ENCODE data around the gene CTBP1.

The CTBP1 gene

DNA sequence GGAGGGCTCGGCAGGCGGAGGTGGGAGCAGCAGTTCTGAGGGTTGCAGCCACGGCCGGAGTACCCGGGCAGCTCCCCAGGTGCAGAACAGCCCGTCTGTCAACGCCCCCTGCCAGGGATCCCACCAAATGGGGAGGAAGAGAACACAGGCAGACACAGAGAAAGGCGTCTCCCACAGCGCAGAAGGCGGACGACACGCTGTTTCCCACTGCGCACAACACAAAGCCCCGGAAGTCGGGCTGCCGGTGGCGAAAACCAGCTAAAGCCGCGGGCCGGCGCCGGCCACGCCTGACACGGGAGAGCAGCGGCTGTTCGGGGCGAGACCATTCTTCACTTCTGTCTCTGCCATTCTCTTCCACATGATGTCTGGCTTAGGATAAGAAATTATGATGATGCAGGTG, 31.6 kb downstream of the CTBP1 start:
- TF ChIP-seq GABPA (IDR thresholded peaks at IDR 0.05; ENCODE audit: low read depth): no peak
- TF ChIP-seq POLR2AphosphoS5 (IDR thresholded peaks at IDR 0.05; ENCODE audit: low read depth): no peak
- TF ChIP-seq SPI1 (IDR thresholded peaks at IDR 0.05; ENCODE audit: borderline replicate concordance, low read depth): no peak
- TF ChIP-seq, protein P1, sequence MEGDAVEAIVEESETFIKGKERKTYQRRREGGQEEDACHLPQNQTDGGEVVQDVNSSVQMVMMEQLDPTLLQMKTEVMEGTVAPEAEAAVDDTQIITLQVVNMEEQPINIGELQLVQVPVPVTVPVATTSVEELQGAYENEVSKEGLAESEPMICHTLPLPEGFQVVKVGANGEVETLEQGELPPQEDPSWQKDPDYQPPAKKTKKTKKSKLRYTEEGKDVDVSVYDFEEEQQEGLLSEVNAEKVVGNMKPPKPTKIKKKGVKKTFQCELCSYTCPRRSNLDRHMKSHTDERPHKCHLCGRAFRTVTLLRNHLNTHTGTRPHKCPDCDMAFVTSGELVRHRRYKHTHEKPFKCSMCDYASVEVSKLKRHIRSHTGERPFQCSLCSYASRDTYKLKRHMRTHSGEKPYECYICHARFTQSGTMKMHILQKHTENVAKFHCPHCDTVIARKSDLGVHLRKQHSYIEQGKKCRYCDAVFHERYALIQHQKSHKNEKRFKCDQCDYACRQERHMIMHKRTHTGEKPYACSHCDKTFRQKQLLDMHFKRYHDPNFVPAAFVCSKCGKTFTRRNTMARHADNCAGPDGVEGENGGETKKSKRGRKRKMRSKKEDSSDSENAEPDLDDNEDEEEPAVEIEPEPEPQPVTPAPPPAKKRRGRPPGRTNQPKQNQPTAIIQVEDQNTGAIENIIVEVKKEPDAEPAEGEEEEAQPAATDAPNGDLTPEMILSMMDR (IDR thresholded peaks at IDR 0.05; ENCODE audit: insufficient read depth, low read length): no peak
- TF ChIP-seq, protein P2, sequence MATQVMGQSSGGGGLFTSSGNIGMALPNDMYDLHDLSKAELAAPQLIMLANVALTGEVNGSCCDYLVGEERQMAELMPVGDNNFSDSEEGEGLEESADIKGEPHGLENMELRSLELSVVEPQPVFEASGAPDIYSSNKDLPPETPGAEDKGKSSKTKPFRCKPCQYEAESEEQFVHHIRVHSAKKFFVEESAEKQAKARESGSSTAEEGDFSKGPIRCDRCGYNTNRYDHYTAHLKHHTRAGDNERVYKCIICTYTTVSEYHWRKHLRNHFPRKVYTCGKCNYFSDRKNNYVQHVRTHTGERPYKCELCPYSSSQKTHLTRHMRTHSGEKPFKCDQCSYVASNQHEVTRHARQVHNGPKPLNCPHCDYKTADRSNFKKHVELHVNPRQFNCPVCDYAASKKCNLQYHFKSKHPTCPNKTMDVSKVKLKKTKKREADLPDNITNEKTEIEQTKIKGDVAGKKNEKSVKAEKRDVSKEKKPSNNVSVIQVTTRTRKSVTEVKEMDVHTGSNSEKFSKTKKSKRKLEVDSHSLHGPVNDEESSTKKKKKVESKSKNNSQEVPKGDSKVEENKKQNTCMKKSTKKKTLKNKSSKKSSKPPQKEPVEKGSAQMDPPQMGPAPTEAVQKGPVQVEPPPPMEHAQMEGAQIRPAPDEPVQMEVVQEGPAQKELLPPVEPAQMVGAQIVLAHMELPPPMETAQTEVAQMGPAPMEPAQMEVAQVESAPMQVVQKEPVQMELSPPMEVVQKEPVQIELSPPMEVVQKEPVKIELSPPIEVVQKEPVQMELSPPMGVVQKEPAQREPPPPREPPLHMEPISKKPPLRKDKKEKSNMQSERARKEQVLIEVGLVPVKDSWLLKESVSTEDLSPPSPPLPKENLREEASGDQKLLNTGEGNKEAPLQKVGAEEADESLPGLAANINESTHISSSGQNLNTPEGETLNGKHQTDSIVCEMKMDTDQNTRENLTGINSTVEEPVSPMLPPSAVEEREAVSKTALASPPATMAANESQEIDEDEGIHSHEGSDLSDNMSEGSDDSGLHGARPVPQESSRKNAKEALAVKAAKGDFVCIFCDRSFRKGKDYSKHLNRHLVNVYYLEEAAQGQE (IDR thresholded peaks at IDR 0.05; ENCODE audit: insufficient replicate concordance, low read depth): no peak
- Histone ChIP-seq H3K27me3 (ENCODE audit: insufficient read depth, poor library complexity, severe bottlenecking) (no peaks in the 10 kb centered on the region), H3K4me3 (replicated peaks; ENCODE audit: insufficient read depth, low read length) (no peak overlapping the region), H3K27ac (replicated peaks) (peak overlapping the region; percentile 74)
- DNase-seq (ENCODE audit: low read depth in 1 of 2, low spot score in 1 of 2): peak in 1 of 2 experiments; percentile 32

DNA sequence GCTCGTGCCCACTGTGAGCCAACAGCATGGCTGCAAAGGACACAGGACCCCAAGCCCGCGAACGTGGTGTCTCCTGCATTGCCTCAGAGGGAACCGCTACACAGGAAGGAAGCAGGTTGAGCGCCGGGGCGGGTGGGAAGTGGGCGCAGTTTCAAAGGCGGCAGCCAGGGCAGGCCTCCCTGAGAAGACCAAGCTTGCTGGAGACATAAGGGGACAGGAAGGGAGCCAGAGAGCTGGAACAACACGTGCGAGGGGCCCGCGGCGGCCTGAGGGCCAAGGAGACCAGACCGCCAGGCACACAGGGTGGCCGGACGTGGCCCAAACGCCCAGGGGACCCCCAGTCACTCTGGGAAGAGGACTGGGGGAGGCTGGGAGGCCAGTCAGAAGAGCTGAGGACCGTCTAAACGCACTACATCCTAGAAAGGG, 32.0 kb downstream of the CTBP1 start:
- H3K27ac ChIP-seq (replicated peaks): peak overlapping the region; percentile 74
- H3K4me3 ChIP-seq (replicated peaks; ENCODE audit: insufficient read depth, low read length): no peak overlapping the region
- TF ChIP-seq, protein P1 (IDR thresholded peaks at IDR 0.05; ENCODE audit: insufficient read depth, low read length): no peak
- TF ChIP-seq, protein P2 (IDR thresholded peaks at IDR 0.05; ENCODE audit: insufficient replicate concordance, low read depth): no peak
- TF ChIP-seq POLR2AphosphoS5 (IDR thresholded peaks at IDR 0.05; ENCODE audit: low read depth): peak; percentile 63
- peak; percentile 68; the same call in 1 of the 2 replicates for TF ChIP-seq SPI1 (IDR thresholded peaks at IDR 0.05; ENCODE audit: borderline replicate concordance, low read depth)
- TF ChIP-seq GABPA (IDR thresholded peaks at IDR 0.05; ENCODE audit: low read depth): peak; percentile 60
- H3K27me3 ChIP-seq (ENCODE audit: insufficient read depth, poor library complexity, severe bottlenecking): no peaks in the 10 kb centered on the region
- DNase-seq (ENCODE audit: low read depth in 1 of 2, low spot score in 1 of 2): peak; percentile 72 to 87

DNA sequence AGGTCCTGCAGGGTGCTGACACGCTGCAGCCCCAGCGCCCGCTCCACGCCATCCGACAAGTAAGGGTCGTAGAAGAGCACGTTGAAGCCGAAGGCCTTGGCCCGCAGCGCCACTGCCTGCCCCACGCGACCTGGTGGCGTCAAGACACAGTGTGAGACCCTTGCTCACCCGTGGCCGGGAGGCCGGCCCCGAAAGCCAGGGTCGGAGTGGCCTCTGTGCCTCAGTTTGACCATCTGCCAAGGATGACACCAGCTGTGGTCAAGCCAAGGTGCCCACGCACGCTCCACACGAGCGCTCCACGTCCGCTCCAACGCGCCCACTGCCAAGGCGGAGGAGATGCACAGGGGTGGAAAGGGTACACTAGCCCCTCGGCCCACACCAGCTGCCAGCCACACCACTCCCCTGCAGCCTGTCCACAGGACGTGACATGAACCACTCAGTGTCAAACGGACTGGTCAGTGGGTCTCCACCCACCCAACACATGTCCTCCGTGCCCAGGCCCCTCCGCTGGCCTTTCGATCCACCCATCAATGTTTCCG, 32.8 kb downstream of the CTBP1 start:
- Histone ChIP-seq H3K27me3 (ENCODE audit: insufficient read depth, poor library complexity, severe bottlenecking) (no peaks in the 10 kb centered on the region), H3K4me3 (replicated peaks; ENCODE audit: insufficient read depth, low read length) (no peak overlapping the region), H3K27ac (replicated peaks) (peak overlapping the region; percentile 74)
- TF ChIP-seq POLR2AphosphoS5 (IDR thresholded peaks at IDR 0.05; ENCODE audit: low read depth) (no peak), GABPA (IDR thresholded peaks at IDR 0.05; ENCODE audit: low read depth) (no peak), SPI1 (IDR thresholded peaks at IDR 0.05; ENCODE audit: borderline replicate concordance, low read depth) (no peak)
- TF ChIP-seq, protein P2 (IDR thresholded peaks at IDR 0.05; ENCODE audit: insufficient replicate concordance, low read depth): no peak
- TF ChIP-seq, protein P1 (IDR thresholded peaks at IDR 0.05; ENCODE audit: insufficient read depth, low read length): no peak
- DNase-seq (ENCODE audit: low read depth in 1 of 2, low spot score in 1 of 2): no peak
